ENCODE measurements around the gene PMEPA1.

Gene PMEPA1

GRCh38 chr20:57666834-57667157 is 43.0 kb downstream of the PMEPA1 start:
- H4K20me1 ChIP-seq (ENCODE audit: control insufficient read depth, insufficient read depth, low read depth, low read length): peaks cover 8% of the 10 kb centered on the region; the same call in 1 of the 2 replicates

DNA sequence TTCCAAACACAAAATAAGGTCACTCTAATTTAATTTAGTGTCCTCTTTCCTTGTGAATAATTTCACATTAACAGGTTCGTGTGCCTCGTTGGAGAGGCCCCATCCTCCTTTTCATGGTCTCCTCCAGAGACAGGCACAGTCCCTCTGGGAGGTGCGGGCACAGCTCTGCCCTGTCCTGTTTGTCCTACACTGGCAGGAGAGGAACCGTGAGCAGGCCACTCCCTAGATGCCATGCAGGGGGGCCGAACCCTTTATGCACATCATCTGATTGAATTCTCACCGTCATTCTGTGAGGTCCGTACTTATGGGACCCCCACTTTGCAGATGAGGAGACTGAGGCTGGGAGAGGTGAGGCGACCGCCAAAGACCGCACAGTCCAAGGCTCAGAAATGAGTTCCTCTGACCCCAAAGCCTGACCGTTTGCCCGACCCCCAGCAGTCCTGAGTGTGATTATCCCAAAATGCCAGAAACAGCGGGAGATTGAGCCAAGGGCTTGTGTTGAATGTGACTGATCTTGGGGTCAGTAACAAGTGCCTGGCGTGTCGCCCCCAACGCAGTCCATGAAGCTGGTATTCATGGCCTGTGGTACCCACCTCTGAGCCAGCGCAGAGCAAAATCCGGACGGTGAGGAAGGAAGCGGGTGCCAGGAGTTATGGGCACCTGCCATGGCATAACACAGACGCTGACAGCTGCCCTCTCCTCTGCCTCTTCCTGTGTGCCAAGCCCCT is 43.5 kb downstream of the PMEPA1 start:
- Histone ChIP-seq H3K79me2 (ENCODE audit: control insufficient read depth, low read length) (peaks cover 6% of the 10 kb centered on the region), H3K4me3 (ENCODE audit: low read length) (no peak overlapping the region), H3K36me3 (ENCODE audit: control insufficient read depth, low read length) (no peaks in the 10 kb centered on the region), H3K27ac (ENCODE audit: low read depth, low read length) (no peak overlapping the region), H3K9me3 (ENCODE audit: control insufficient read depth, insufficient read depth, low read length) (no peaks in the 10 kb centered on the region), H3K9me2 (replicated peaks; ENCODE audit: control insufficient read depth, low read length) (no peaks in the 10 kb centered on the region), H3K4me1 (ENCODE audit: control insufficient read depth, low read length) (no peaks in the 10 kb centered on the region), H3K4me2 (ENCODE audit: low read length) (no peak overlapping the region), H3K27me3 (ENCODE audit: control insufficient read depth, low read length) (no peaks in the 10 kb centered on the region), H4K20me1 (ENCODE audit: control insufficient read depth, insufficient read depth, low read depth, low read length) (peaks cover 4% of the 10 kb centered on the region; the same call in 1 of the 2 replicates), H3F3A (ENCODE audit: control insufficient read depth, insufficient read depth) (no peaks in the 10 kb centered on the region)
- TF ChIP-seq CTCF (IDR thresholded peaks at IDR 0.05; ENCODE audit: low read depth, low read length, poor library complexity, severe bottlenecking): no peak
- TF ChIP-seq EZH2phosphoT487 (IDR thresholded peaks at IDR 0.05; ENCODE audit: borderline replicate concordance, low read length): no peak

More at GRCh38 chr20:57666834-57667157, 43.0 kb downstream of the PMEPA1 start:
- peaks cover 9% of the 10 kb centered on the region for H3K79me2 ChIP-seq (ENCODE audit: control insufficient read depth, low read length)
- TF ChIP-seq CTCF (IDR thresholded peaks at IDR 0.05; ENCODE audit: low read depth, low read length, poor library complexity, severe bottlenecking) (no peak), EZH2phosphoT487 (IDR thresholded peaks at IDR 0.05; ENCODE audit: borderline replicate concordance, low read length) (no peak)
- H3K4me3 ChIP-seq (ENCODE audit: low read length): no peak overlapping the region
- no peaks in the 10 kb centered on the region for H3K9me2 ChIP-seq (replicated peaks; ENCODE audit: control insufficient read depth, low read length)
- no peak overlapping the region for H3K4me2 ChIP-seq (ENCODE audit: low read length)
- no peak overlapping the region for H3K27ac ChIP-seq (ENCODE audit: low read depth, low read length)
- no peaks in the 10 kb centered on the region for H3F3A ChIP-seq (ENCODE audit: control insufficient read depth, insufficient read depth)
- H3K9me3 ChIP-seq (ENCODE audit: control insufficient read depth, insufficient read depth, low read length): no peaks in the 10 kb centered on the region
- H3K4me1 ChIP-seq (ENCODE audit: control insufficient read depth, low read length): no peaks in the 10 kb centered on the region
- H3K36me3 ChIP-seq (ENCODE audit: control insufficient read depth, low read length): no peaks in the 10 kb centered on the region
- no peaks in the 10 kb centered on the region for H3K27me3 ChIP-seq (ENCODE audit: control insufficient read depth, low read length)

DNA sequence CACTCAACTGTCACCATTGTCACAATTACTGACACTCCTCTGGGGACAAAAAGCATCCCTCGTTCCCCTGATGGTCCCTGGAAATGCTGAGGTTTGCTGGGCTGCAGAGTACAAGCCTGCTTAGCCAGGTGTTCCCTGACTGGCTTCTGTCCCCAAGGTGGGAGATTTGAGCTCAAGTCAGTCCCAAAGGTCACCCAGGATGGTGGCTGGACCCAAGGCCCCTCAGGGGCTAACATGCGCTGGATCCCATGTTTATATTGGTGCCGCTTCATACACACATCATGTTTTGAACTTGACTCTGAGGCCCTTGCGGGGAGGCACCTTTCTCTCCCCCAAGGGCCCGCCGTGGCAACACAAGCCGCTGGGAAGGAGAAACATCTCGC is 44.2 kb downstream of the PMEPA1 start:
- no peaks in the 10 kb centered on the region for H3K27me3 ChIP-seq (ENCODE audit: control insufficient read depth, low read length)
- peaks cover 4% of the 10 kb centered on the region; the same call in 1 of the 2 replicates for H4K20me1 ChIP-seq (ENCODE audit: control insufficient read depth, insufficient read depth, low read depth, low read length)
- H3K9me2 ChIP-seq (replicated peaks; ENCODE audit: control insufficient read depth, low read length): no peaks in the 10 kb centered on the region
- no peaks in the 10 kb centered on the region for H3K9me3 ChIP-seq (ENCODE audit: control insufficient read depth, insufficient read depth, low read length)
- H3K4me2 ChIP-seq (ENCODE audit: low read length): no peak overlapping the region
- H3K36me3 ChIP-seq (ENCODE audit: control insufficient read depth, low read length): no peaks in the 10 kb centered on the region
- H3F3A ChIP-seq (ENCODE audit: control insufficient read depth, insufficient read depth): no peaks in the 10 kb centered on the region
- TF ChIP-seq EZH2phosphoT487 (IDR thresholded peaks at IDR 0.05; ENCODE audit: borderline replicate concordance, low read length): no peak
- no peak for TF ChIP-seq CTCF (IDR thresholded peaks at IDR 0.05; ENCODE audit: low read depth, low read length, poor library complexity, severe bottlenecking)
- no peaks in the 10 kb centered on the region for H3K4me1 ChIP-seq (ENCODE audit: control insufficient read depth, low read length)
- no peak overlapping the region for H3K4me3 ChIP-seq (ENCODE audit: low read length)
- peaks cover 3% of the 10 kb centered on the region for H3K79me2 ChIP-seq (ENCODE audit: control insufficient read depth, low read length)
- no peak overlapping the region for H3K27ac ChIP-seq (ENCODE audit: low read depth, low read length)
